Duodenal mucosa (tissue), 2 donors: Measurements from ENCODE around the gene SPEN.

Experiments used
- H3K27ac ChIP-seq: one replicate; pipeline ENCODE4 v1.7.0; 2013; ENCODE audit warnings: low read depth, low read length
- H3K27me3 ChIP-seq, 2 donors: one replicate each; pipeline ENCODE4 v1.7.0; 2013; ENCODE audit warnings: low read length in 2 of 2, control low read depth in 1 of 2; ENCODE audit not compliant: insufficient read depth in 2 of 2, control insufficient read depth in 1 of 2
- H3K36me3 ChIP-seq, 2 donors: one replicate each; pipeline ENCODE4 v1.7.0; 2013; ENCODE audit warnings: low read length in 2 of 2, control low read depth in 1 of 2; ENCODE audit not compliant: insufficient read depth in 2 of 2, control insufficient read depth in 1 of 2
- H3K4me1 ChIP-seq, 2 donors: one replicate each; pipeline ENCODE4 v1.7.0; 2013; ENCODE audit warnings: low read length in 2 of 2, control low read depth in 1 of 2; ENCODE audit not compliant: insufficient read depth in 2 of 2, control insufficient read depth in 1 of 2
- H3K4me3 ChIP-seq, 2 donors: one replicate each; pipeline ENCODE4 v1.7.0; 2013; ENCODE audit warnings: low read length in 2 of 2, low read depth in 1 of 2
- H3K9ac ChIP-seq, 2 donors: one replicate each; pipeline ENCODE4 v1.7.0; 2013; ENCODE audit warnings: low read length in 2 of 2, low read depth in 1 of 2
- H3K9me3 ChIP-seq, 2 donors: one replicate each; pipeline ENCODE4 v1.7.0; 2013; ENCODE audit warnings: low read length in 2 of 2, control low read depth in 1 of 2; ENCODE audit not compliant: control insufficient read depth in 1 of 2

Gene SPEN

DNA sequence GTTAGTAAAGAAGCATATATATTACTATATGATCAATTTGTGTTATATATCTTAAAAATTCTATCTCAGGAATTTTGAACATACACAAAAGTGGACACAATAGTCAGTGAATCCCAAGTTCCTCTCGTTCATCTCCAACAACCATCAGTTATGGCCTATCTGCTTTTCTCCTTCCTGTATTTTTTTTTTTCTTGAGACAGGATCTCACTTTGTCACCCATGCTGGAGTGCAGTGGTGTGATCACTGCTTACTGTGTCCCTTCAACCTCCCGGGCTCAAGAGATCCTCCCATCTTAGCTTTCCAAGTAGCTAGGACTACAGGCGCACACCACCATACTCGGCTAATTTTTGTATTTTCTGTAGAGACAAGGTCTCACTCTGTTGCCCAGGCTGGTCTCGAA lies 9.4 kb downstream of the SPEN start:
- H3K9me3 ChIP-seq, result no peaks in the 10 kb centered on the region
- no peak overlapping the region for H3K27ac ChIP-seq
- H3K4me3 ChIP-seq, result no peak overlapping the region
- no peak overlapping the region for H3K9ac ChIP-seq
- no peaks in the 10 kb centered on the region for H3K36me3 ChIP-seq
- H3K4me1 ChIP-seq, result peaks cover 0 to 3% of the 10 kb centered on the region in 2 donors
- no peaks in the 10 kb centered on the region for H3K27me3 ChIP-seq

DNA sequence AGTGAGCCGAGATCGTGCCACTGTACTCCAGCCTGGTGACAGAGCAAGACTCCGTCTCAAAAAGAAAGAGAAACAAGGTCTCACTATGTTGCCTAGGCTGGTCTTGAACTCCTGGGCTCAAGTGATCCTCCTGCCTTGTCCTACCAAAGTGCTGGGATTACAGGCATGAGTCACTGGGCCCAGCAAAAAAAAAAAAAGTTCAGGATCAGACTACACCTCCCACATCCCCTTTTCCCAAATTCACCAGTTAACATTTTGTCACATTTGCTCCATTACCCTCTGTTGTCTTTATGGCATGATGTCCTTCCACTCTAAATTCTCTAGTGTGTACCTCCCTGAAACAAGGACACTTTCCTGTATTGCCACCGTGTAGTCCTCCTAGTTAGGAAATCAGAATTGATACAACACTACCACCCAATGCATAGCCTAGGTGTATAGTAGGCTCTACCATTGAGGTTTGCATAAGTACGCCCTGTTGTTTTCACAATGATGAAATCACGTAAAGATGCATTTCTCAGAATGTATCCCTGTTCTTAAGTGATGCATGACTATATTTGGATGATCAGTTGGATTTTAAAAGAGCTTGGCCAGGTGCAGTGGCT lies 10.7 kb downstream of the SPEN start:
- H3K9me3 ChIP-seq, result no peaks in the 10 kb centered on the region
- no peak overlapping the region for H3K27ac ChIP-seq

DNA sequence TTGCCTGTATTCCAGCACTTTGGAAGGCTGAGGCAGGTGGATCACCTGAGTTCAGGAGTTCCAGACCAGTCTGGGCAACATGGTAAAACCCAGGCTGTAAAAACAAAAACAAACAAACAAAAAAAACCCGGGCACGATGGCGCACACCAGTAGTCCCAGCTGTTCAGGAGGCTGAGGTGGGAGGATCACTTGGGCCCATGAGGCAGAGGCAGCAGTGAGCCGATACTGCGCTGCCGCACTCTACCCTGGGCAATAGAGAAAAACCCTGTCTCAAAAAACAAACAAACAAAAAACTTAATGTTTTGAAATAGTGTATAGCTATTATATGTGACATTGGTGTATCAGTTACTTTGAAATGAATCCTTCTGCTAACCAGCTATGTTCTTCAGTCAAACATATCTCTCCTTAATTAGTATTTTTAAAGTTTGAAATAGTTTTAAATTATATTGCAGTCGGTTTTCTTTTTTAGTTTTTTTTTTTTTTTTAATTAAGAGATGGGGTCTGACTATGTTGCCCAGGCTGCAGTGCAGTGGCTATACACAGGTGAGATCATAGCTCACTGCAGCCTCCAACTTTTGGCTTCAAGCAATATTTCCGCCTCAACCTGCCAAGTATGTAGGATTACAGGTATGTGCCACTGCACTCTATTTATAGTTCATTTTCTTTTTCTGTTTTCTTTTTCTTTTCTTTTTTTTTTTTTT lies 11.3 kb downstream of the SPEN start:
- Histone ChIP-seq H3K9ac (no peak overlapping the region), H3K4me1 (no peaks in the 10 kb centered on the region)

More for the DNA sequence above, 10.7 kb downstream of the SPEN start:
- Histone ChIP-seq H3K4me3 (no peak overlapping the region), H3K36me3 (no peaks in the 10 kb centered on the region), H3K27me3 (no peaks in the 10 kb centered on the region), H3K4me1 (no peaks in the 10 kb centered on the region), H3K9ac (no peak overlapping the region)

DNA sequence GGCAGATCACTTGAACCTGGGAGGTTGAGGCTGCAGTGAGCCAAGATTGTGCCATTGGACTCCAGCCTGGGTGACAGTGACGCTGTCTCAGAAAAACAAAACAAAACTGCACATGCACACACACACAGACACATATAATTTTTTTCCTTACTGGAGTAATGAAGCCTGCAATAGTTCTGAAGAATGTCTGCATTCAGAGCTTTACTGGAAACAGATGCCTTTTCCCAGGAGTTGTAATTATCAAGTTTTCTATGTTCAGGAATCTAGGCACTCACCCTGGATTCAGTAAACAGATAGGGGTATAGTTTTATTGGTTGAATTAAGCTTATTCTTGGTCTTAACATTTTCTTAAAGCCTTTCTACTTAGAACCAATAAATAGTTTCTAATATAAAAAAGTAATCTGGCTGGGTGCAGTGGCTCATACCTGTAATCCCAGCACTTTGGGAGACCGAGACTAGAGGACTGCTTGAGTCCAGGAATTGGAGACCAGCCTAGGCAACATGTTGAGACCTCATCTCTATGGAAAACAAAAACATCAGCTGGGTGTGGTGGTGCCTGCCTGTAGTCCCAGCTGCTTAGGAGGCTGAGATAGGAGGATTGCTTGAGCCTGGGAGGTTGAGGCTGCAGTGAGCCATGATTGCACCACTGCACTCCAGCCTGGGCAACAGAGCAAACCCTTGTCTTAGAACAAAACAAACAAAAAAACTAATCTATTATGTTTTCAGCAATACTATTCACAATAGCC lies 15.8 kb downstream of the SPEN start:
- H3K9ac ChIP-seq, result no peak overlapping the region
- H3K9me3 ChIP-seq, result no peaks in the 10 kb centered on the region
- H3K4me1 ChIP-seq, result no peaks in the 10 kb centered on the region
- no peak overlapping the region for H3K27ac ChIP-seq
- no peaks in the 10 kb centered on the region for H3K27me3 ChIP-seq
- H3K36me3 ChIP-seq, result no peaks in the 10 kb centered on the region
- H3K4me3 ChIP-seq, result no peak overlapping the region

More for the DNA sequence above, 11.3 kb downstream of the SPEN start:
- H3K27ac ChIP-seq, result no peak overlapping the region
- no peaks in the 10 kb centered on the region for H3K9me3 ChIP-seq
- H3K36me3 ChIP-seq, result no peaks in the 10 kb centered on the region
- no peaks in the 10 kb centered on the region for H3K27me3 ChIP-seq
- no peak overlapping the region for H3K4me3 ChIP-seq

DNA sequence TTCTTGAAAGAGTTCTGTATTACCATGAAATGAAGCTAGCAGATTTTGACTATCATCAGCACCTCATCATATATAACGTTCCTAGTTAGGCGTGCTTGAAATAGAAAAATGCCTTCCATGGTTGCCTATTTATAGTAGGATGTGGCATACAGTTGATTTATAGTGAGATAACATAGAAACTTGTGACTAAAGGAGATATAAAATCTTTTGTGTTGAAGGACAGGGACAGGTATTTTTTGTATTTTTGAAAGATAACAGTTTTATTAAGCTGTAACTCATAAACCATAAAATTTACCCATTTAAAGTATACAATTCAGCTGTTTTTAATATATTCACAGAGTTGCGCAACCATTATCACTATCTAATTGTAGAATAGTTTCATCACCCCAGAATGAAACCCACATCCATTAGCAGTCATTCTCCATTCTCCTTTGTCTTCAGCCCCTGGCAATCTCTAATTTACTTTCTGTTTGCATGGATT lies 19.3 kb downstream of the SPEN start:
- Histone ChIP-seq H3K4me3 (no peak overlapping the region), H3K36me3 (no peaks in the 10 kb centered on the region), H3K4me1 (no peaks in the 10 kb centered on the region), H3K9me3 (no peaks in the 10 kb centered on the region), H3K27ac (no peak overlapping the region), H3K9ac (no peak overlapping the region), H3K27me3 (no peaks in the 10 kb centered on the region)

DNA sequence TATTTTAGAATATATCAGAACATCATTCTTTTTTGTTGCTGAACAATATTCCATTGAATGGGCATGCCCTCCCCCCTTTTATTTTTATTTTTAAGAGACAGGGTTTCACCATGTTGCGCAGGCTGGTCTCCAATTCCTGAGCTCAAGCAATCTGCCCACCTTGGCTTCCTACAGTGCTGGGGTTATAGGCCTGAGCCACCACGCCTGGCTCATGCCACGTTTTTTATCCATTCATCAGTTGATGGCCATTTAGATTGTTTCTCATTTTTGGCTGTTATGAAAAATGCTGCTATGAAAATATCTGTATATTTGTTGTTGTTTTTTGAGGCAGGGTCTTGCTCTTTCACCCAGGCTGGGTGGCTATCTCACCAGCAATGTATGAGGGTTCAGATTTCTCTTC lies 19.8 kb downstream of the SPEN start:
- H3K9me3 ChIP-seq, result no peaks in the 10 kb centered on the region
- no peak overlapping the region for H3K4me3 ChIP-seq
- no peak overlapping the region for H3K9ac ChIP-seq
- no peaks in the 10 kb centered on the region for H3K4me1 ChIP-seq
- H3K27me3 ChIP-seq, result no peaks in the 10 kb centered on the region
- H3K27ac ChIP-seq, result no peak overlapping the region
- no peaks in the 10 kb centered on the region for H3K36me3 ChIP-seq

DNA sequence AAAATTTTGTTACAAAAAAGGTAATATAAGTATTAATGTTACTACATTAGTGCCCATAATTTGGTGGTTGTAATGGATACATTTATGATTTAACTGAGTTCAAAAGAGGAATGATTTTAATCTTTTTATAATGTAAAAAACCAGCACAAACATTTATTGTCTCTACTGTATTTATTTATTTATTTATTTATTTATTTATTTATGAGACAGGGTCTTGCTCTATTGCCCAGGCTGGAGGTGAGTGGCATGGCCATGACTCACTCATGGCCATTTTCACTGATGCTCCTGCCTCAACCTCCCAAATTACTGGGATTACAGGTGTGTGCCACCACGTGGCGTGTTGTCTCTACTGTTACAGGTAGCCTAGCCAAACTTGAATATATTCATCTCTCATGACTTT lies 21.9 kb downstream of the SPEN start:
- Histone ChIP-seq H3K36me3 (peaks cover 6 to 14% of the 10 kb centered on the region in 2 donors), H3K27me3 (no peaks in the 10 kb centered on the region), H3K9ac (no peak overlapping the region), H3K9me3 (no peaks in the 10 kb centered on the region), H3K4me3 (no peak overlapping the region), H3K27ac (no peak overlapping the region), H3K4me1 (no peaks in the 10 kb centered on the region)

DNA sequence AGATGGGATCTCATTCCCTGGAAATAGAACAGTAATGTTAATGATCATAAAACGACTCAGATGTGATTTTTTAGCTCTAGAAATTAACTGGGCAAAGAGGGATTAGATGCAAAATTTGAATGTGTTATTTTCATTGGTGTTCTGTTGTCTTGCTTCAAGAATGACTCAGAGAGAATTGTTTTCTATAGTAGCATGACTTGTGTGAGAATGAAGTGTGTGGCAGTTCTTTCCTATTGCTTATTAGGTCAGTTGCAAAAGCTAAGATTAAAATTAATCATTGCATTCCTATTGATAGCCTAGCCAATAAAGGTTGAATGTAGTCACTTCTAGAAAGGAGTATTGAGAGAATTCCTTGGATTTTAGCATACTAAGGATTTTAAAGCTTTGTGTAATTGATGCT lies 22.9 kb downstream of the SPEN start:
- Histone ChIP-seq H3K9me3 (no peaks in the 10 kb centered on the region), H3K27me3 (no peaks in the 10 kb centered on the region), H3K9ac (no peak overlapping the region), H3K4me3 (no peak overlapping the region), H3K36me3 (peaks cover 6 to 14% of the 10 kb centered on the region in 2 donors), H3K4me1 (no peaks in the 10 kb centered on the region), H3K27ac (no peak overlapping the region)

DNA sequence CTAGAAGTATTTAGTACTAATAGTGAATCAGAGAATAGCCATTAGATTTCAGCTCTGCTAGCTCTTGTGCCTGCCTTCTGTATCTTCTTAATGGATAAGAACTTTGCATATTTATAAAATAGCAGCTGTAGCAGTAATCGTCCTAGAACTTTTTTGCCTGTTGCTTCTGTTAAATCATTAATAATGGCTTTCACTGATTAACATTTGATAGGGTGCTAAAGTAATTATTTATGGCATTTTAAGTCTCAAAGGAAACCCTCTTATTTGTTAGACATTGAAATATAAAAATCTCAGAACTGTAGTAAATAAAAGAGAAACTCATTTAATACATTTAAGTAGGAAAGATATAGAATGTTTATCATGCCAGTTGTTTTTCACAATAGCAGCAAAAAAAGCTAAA lies 27.0 kb downstream of the SPEN start:
- Histone ChIP-seq H3K27ac (no peak overlapping the region), H3K36me3 (peaks cover 6 to 24% of the 10 kb centered on the region in 2 donors), H3K9ac (no peak overlapping the region), H3K27me3 (no peaks in the 10 kb centered on the region), H3K9me3 (no peaks in the 10 kb centered on the region), H3K4me3 (no peak overlapping the region), H3K4me1 (no peaks in the 10 kb centered on the region)

DNA sequence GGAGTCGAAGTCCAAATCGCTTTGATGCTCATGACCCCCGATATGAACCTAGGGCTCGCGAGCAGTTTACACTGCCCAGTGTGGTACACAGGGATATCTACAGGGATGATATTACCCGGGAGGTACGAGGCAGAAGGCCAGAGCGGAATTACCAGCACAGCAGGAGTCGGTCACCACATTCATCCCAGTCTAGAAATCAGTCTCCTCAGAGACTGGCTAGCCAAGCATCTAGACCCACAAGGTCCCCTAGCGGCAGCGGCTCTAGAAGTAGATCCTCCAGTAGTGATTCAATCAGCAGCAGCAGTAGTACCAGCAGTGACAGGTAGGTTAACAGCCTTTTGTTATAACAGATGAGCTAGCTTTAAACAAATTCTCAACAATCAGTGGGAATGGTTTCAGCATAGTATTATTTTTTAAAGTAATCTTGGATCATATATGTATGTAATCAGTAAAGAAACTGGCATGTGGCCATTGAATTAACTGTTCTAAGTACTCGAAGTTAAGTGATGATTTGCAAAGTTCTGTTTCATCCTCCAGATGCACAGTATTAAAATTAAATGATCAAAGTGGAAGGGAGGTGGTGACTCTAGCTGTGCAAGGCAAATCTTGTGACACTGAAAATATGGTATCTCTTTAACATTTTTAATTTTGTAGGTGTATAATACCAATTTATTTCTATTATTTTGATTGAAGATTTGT lies 29.0 kb downstream of the SPEN start:
- H3K27me3 ChIP-seq, result no peaks in the 10 kb centered on the region
- H3K9me3 ChIP-seq, result no peaks in the 10 kb centered on the region
- H3K27ac ChIP-seq, result no peak overlapping the region
- no peak overlapping the region for H3K4me3 ChIP-seq
- H3K36me3 ChIP-seq, result peaks cover 6 to 30% of the 10 kb centered on the region in 2 donors
- H3K4me1 ChIP-seq, result no peaks in the 10 kb centered on the region
- H3K9ac ChIP-seq, result no peak overlapping the region
